Activated T-helper 9 cell treated with anti-CD3 and anti-CD28 coated beads, Interleukin-2, amount 50 U/mL, for 16 hours (primary cell): Measurements from ENCODE around the gene MKI67.
A peak's percentile ranks its signal among the peaks of the same experiment; 100 is the strongest.

Experiments
- DNase-seq: peaks from one replicate; pipeline ENCODE4 v3.0.0-alpha.2; 2020; ENCODE audit warnings: low read depth

The MKI67 gene

GRCh38 chr10:128051548-128051947 lies 74.7 kb downstream of the MKI67 start:
- DNase-seq, result no peak

- DNase-seq, result no peak
These were observed 75.3 kb downstream of the MKI67 start for GRCh38 chr10:128050936-128051335.

GRCh38 chr10:128050121-128050516 lies 76.1 kb downstream of the MKI67 start:
- no peak for DNase-seq

- DNase-seq, result no peak
These were observed 76.8 kb downstream of the MKI67 start for GRCh38 chr10:128049226-128050120.

- DNase-seq, result no peak
These were observed 77.4 kb downstream of the MKI67 start for GRCh38 chr10:128048819-128049210.

GRCh38 chr10:128047991-128048818 lies 78.0 kb downstream of the MKI67 start:
- DNase-seq, result no peak

GRCh38 chr10:128047351-128047750 lies 78.9 kb downstream of the MKI67 start:
- DNase-seq, result peak; percentile 75

GRCh38 chr10:128046953-128047290 lies 79.3 kb downstream of the MKI67 start:
- DNase-seq, result no peak
